Measurements from ENCODE around the gene ZNF691. TPM values are rescaled to one million over a fixed set of nuclear protein-coding genes. Genes with fewer than 3 reads are reported as not detected.

Gene ZNF691
- total RNA-seq, 1 experiment from 2014 or later = 13.5 TPM

DNA sequence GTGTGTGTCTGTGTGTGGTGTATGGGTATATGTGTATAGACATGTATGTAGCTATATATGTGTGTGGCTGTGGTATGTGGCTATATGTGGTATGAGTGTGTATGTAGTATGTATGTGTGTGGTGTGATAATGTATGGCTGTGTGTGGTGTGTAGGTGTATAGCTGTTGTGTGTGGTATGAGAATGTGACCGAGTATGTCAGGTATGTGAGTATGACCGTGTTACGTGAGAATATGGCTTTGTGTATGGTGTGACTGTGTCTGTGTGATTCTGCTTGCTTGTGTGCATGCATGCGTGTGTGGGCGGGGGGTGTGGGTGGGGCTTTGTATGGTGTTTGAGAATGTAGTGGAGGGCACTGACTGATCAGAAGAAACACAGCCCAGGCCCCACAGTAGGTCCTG is 3.5 kb downstream of the ZNF691 start:
- no peak for DNase-seq (ENCODE audit: low spot score)
- no peak overlapping the region for H3K27ac ChIP-seq (ENCODE audit: low read depth, low read length, poor library complexity, severe bottlenecking)
- H3K4me3 ChIP-seq (ENCODE audit: low read depth, low read length, poor library complexity, severe bottlenecking) = no peak overlapping the region
- no TSS peak for BruUV-seq (replicated peaks)
- ChIA-PET CTCF (no interaction called here), POLR2A (ENCODE audit: low non-redundant PET) (no interaction called here)
- intact Hi-C loops (cut with micrococcal nuclease; ENCODE audit: unreplicated experiment) = no loop called here
- peaks cover 10% of the 10 kb centered on the region for H3K9me3 ChIP-seq (ENCODE audit: low read depth, low read length, poor library complexity, severe bottlenecking)
- peaks cover 33% of the 10 kb centered on the region for H3K36me3 ChIP-seq (ENCODE audit: insufficient read depth, low read length, poor library complexity, severe bottlenecking)
- TF ChIP-seq, protein P1, sequence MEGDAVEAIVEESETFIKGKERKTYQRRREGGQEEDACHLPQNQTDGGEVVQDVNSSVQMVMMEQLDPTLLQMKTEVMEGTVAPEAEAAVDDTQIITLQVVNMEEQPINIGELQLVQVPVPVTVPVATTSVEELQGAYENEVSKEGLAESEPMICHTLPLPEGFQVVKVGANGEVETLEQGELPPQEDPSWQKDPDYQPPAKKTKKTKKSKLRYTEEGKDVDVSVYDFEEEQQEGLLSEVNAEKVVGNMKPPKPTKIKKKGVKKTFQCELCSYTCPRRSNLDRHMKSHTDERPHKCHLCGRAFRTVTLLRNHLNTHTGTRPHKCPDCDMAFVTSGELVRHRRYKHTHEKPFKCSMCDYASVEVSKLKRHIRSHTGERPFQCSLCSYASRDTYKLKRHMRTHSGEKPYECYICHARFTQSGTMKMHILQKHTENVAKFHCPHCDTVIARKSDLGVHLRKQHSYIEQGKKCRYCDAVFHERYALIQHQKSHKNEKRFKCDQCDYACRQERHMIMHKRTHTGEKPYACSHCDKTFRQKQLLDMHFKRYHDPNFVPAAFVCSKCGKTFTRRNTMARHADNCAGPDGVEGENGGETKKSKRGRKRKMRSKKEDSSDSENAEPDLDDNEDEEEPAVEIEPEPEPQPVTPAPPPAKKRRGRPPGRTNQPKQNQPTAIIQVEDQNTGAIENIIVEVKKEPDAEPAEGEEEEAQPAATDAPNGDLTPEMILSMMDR (conservative IDR thresholded peaks at IDR 0.05; ENCODE audit: low read depth, low read length) = no peak
- no peaks in the 10 kb centered on the region for H3K27me3 ChIP-seq (replicated peaks; ENCODE audit: insufficient read depth, low read depth, low read length, poor library complexity)
- H3K4me1 ChIP-seq (ENCODE audit: insufficient read depth, low read length, poor library complexity, severe bottlenecking) = peaks cover 19% of the 10 kb centered on the region

DNA sequence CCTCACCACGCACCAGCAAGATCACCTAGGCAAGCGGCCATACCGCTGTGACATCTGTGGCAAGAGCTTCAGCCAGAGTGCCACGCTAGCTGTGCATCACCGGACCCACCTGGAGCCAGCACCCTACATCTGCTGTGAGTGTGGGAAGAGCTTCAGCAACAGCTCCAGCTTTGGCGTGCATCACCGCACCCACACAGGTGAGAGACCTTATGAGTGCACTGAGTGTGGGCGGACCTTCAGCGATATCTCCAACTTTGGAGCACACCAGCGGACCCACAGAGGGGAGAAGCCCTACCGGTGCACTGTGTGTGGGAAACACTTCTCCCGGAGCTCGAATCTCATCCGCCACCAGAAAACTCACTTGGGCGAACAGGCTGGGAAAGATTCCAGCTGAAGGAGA is 5.0 kb downstream of the ZNF691 start:
- Histone ChIP-seq H3K36me3 (ENCODE audit: insufficient read depth, low read length, poor library complexity, severe bottlenecking) (peaks cover 33% of the 10 kb centered on the region), H3K27me3 (replicated peaks; ENCODE audit: insufficient read depth, low read depth, low read length, poor library complexity) (no peaks in the 10 kb centered on the region), H3K27ac (ENCODE audit: low read depth, low read length, poor library complexity, severe bottlenecking) (no peak overlapping the region), H3K4me3 (ENCODE audit: low read depth, low read length, poor library complexity, severe bottlenecking) (no peak overlapping the region), H3K4me1 (ENCODE audit: insufficient read depth, low read length, poor library complexity, severe bottlenecking) (peaks cover 13% of the 10 kb centered on the region), H3K9me3 (ENCODE audit: low read depth, low read length, poor library complexity, severe bottlenecking) (peaks cover 10% of the 10 kb centered on the region)
- POLR2A ChIA-PET (ENCODE audit: low non-redundant PET) = interaction anchor here (0.6 kb wide), 1 partner anchor 66 kb away, joined by 3 read pairs; the partner anchor contains the start of gene TMEM269
- no peak for TF ChIP-seq EZH2 (IDR thresholded peaks at IDR 0.05; ENCODE audit: borderline replicate concordance, low read depth, low read length, poor library complexity, severe bottlenecking)
- TF ChIP-seq, protein P1 (conservative IDR thresholded peaks at IDR 0.05; ENCODE audit: low read depth, low read length) = no peak
- no peak for DNase-seq (ENCODE audit: low spot score)
- intact Hi-C loops (cut with micrococcal nuclease; ENCODE audit: unreplicated experiment) = no loop called here
- CTCF ChIA-PET = no interaction called here
- BruUV-seq (replicated peaks) = no TSS peak

DNA sequence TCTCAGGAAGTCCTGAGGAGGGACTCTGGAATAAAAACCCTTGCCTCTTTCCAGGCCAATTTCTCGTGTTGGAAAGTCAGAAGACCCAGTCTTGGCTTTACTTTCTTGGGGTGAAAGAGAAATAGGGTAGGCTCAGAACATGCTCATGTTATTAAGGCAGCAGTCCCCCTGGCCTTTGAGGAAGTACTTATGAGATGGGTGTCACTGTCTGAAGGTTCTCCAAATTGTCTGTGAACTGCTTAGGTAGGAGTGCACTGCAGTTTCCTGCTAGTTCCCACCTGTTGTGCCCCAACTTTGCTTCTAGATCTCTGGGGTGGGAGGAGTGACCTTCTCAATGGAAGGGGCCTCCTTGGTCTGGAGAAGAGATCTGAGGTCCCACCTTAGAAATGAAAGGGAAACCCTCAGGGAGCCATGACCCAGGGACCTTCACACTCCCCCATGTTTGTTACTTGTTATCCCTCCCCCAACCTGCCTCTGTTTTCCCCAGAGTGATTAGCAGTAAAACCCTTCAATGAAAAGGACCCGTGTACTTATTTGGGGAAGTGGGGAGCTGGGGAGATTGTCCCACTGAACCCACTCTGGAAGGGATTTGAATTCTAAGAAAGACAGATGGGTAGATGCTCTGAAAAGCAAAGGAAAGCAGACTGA is 5.7 kb downstream of the ZNF691 start:
- BruUV-seq (replicated peaks) = no TSS peak
- intact Hi-C loops (cut with micrococcal nuclease; ENCODE audit: unreplicated experiment) = no loop called here
- POLR2A ChIA-PET (ENCODE audit: low non-redundant PET) = no interaction called here

More for the DNA sequence above, 5.7 kb downstream of the ZNF691 start:
- no peak for DNase-seq (ENCODE audit: low spot score)
- no peaks in the 10 kb centered on the region for H3K27me3 ChIP-seq (replicated peaks; ENCODE audit: insufficient read depth, low read depth, low read length, poor library complexity)
- H3K9me3 ChIP-seq (ENCODE audit: low read depth, low read length, poor library complexity, severe bottlenecking) = peaks cover 10% of the 10 kb centered on the region
- CTCF ChIA-PET = no interaction called here
- no peak overlapping the region for H3K27ac ChIP-seq (ENCODE audit: low read depth, low read length, poor library complexity, severe bottlenecking)
- peaks cover 13% of the 10 kb centered on the region for H3K4me1 ChIP-seq (ENCODE audit: insufficient read depth, low read length, poor library complexity, severe bottlenecking)
- peaks cover 33% of the 10 kb centered on the region for H3K36me3 ChIP-seq (ENCODE audit: insufficient read depth, low read length, poor library complexity, severe bottlenecking)
- TF ChIP-seq, protein P1 (conservative IDR thresholded peaks at IDR 0.05; ENCODE audit: low read depth, low read length) = no peak
- TF ChIP-seq EZH2 (IDR thresholded peaks at IDR 0.05; ENCODE audit: borderline replicate concordance, low read depth, low read length, poor library complexity, severe bottlenecking) = no peak
- H3K4me3 ChIP-seq (ENCODE audit: low read depth, low read length, poor library complexity, severe bottlenecking) = no peak overlapping the region

Data from A673 (cell line).